Right hindlimb (tissue), 1 donor: ENCODE results near the gene CYP2A6.
A peak's percentile ranks its signal among the peaks of the same experiment; 100 is the strongest.
"Not testable (repeated sequence)": the region's sequence is repeated elsewhere in the genome, so short reads cannot be mapped to it uniquely, and the experiment has no call there.

Source experiments
- DNase-seq: peaks from one replicate; pipeline ENCODE4 v3.0.0-alpha.2; 2018

Gene CYP2A6

DNA sequence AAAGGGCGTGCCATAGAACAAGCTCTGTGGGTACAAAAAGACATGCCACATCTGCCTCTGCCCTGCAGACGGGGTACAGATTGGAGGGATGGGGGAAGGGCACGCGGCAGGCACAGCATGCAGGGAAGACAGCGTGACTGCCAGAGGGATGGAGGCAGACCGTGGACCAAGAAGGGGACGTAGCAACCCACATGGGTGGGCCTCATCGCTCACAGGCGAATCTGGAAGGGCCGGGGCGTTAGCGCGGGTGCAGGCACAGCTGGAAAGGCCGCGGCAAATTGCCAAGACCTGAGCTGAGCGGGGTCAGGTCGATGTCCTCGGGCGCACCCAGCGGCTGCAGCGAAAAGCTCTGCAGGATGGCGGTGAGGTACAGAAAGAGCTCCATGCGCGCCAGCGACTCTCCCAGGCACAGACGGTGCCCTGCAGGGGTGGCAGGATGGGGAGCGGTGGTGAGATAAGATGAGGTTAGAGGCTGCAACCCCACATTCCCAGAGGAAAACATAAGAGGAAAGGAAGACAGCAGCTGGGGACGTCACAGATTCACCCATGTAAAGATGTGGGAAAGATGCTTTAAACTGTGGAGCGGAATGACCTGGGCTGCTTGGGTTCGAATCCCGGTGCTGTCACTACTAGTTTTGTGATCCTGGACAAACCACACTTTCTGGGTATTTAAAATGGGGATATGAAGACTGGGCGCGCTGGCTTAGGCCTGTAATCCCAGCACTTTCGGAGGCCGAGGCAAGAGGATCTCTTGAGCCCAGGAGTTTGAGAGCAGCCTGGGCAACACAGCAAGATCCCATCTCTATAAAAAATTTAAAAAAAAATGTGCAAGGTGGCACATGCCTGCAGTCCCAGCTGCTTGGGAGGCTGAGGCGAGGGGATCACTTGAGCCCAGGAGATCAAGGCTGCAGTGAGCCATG, 31.5 kb downstream of the CYP2A6 start:
- DNase-seq = peak; percentile 76

DNA sequence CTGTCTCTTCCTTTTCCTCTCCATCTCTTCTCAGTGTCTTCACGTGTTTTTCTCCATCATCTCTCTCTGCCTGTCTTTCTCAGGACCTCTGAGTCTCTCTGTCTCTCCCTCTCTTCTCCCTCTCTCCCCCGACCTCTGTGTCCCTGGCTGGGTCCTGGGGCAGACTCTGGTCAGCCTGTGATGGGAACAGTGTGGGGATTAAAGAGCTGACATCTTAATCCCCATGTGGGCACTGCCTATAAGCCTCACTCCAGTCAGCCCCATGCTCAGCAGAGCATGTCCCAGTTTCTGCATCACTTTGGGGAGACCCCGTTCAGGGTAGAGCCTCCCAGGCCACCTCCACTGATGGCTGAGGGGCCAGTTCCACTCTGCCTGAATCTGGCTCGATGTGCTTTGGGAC, 35.0 kb downstream of the CYP2A6 start:
- no peak for DNase-seq

DNA sequence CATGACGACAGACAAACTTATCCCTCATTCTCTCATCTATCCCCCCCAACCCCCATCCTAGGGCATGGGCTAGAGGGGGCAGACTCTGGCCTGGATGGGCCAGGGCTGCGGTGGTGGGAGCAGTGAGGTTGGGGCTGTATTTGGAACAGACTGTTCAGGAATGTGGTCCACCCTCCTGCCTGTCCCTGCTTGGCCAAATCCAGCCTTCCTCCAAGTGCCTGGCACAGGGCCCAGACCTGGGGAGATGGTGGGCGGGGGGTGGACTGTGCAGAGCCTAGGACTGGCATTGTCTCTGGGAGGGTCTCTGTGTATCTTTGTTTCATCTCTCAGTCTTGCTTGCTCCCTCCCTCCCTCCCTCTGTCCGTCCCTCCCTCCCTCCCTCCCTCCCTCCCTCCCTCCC, 37.1 kb downstream of the CYP2A6 start:
- DNase-seq = peak; percentile 63

DNA sequence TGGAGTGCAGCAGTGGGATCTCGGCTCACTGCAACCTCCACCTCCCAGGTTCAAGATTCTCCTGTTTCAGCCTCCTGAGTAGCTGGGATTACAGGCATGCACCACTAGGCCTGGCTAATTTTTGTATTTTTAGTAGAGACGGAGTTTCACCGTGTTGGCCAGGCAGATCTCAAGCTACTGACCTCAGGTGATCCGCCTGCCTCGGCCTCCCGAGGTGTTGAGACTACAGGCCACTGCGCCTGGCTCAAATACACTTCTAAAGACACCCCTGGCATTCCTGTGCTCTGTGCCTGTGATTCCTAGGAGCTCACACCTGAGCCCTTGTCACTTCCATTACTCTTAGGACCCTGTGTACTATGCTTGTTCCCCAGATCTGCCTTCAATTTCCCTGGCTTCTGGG, 37.7 kb downstream of the CYP2A6 start:
- DNase-seq = not testable (repeated sequence)

DNA sequence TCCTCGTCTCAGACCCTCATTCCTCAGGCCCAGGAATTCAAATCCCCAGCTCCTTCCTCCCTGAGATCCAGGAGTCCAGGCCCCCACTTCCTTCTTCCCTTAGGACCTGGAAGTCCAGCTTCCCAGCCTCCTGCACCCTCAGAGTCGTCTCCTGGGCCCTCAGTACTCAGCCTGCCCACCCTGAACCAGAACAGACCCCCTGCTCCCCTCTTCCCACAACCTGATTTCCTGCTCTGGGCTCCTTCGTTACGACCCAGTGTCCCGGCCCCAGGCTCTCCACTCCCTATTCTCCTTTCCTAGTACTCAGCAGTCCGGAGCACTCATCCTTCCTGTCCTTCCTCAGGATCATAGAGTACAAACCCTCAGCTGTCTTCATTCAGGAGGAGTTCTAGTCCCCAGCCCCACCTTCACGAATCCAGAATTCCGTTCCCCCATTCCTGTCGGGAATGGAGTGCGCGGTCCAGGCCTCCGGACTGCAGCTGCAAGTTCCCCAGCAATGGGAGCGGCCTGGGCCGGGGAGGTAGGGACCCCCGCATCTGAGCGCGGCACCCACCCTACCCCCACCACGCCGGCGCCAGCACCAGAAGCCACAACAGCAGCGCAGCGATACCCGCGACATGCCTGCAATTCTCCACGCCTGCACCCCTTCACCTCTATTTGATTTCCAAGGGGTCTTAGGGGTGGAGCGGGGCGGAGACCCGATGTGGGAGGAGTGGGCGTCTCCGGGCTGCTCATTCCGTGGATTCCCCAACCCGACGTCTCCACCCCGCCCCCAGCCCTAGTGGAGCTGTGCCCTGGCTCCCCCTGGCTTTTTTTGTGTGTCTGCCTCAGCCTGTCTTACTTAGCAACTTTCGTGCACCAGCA, 38.5 kb downstream of the CYP2A6 start:
- peak; percentile 61 for DNase-seq

DNA sequence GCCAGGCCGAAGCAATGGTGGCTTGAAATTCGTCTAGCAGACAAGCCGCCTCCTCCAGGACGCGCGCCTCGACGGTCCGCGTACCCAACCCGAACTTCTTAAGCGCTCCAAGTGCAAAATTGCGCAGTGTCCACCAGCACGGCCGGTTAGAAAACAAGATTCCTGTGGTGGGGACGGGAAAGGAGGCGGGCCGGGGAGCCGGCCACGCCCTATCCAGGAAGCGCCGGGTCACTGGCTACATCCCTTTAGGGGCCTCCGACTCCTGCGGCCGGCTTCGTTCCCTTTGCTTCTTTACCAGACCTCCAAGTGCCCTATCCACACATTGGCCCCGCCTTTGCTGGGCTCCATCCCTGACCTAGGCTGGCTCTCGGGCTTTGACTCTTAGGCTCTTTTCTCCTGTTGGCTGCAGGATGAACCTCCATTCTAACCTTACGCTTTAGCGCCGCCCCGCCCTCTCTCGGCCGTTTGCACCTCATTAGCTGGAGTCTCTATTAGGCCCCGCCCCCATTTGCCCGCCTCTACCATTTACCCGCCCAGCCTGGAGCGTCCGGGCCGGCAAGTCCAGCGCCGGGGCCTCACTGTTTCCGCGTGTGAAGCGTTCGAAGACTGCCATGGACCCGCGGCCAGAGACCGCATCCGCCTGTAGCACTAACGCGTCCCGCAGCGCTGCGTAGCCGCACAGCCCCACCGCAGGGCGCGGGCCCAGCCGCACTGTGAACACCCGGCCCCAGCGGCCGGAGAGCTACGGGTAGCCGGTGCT, 39.4 kb downstream of the CYP2A6 start:
- peak; percentile 89 for DNase-seq

DNA sequence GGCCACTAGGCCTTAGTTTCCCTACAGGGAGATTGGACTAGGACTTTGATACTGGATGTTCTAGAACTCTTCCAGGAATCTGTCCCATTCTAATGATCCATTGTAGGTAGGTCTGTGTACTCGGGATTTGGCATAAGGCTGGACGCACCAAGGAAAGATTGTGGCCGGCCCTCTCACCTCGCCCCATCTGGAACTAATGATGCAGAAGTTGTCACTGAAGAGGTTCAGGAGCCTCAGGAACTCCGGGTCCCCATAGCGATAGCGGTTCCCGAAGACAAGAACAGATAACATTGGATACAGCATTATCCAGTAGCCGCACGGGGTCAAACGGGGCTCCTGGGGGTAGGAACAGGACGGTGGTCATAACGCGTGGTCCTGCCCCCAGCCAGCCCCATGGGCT, 40.1 kb downstream of the CYP2A6 start:
- no peak for DNase-seq

DNA sequence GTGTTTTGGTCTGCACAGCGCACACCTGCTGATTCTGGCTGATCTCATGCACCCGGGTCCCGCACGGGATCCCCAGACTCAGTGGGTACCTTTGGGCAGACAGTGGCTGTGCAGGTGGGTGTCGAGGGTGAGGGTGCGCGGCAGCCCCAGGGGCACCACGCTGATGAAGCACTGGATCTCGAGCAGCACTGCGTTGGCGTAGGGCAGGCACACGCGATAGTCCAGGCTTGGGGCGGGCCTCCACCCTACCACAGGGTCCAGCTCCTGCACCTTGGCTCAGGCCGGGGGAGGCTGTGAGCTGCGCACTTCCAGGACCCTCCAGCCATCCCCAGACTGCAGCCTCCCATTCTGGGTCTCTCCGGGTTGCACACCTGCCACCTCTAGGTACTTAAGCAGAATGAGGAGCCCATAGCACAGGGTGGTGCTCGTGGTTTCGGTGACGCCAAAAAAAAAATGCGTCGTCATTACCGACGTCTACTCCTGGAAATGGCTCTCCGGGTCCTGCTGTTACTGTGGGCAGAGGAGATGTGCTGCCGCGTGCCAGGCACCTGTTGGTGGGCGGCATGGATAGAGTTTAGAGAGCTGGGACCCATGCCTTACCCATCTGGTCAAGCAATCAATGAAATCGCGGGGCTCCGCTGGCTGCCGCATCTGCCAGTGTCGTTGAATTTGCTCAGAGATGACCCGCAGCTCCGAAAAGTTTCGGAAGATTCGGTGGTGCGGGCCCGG, 40.7 kb downstream of the CYP2A6 start:
- no peak for DNase-seq

DNA sequence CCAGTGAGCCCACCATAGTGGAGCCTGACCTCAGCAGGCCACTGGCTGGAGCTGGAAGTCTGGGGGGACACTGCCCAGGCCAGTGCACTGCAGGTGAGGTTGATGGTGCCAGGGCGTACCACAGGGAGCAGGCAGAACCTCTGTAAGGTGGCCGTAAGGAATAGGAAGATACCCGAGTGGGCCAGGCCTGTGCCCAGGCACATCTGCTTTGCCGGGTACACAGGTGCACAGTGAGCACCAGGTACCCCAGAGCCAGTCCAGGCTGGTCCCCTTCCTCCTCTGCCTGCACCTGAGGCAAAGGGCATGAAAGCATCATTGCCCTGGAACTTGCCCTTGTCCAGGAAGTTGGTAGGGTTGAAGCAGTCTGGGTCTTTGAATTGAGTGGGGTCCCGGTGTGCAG, 41.8 kb downstream of the CYP2A6 start:
- no peak for DNase-seq

DNA sequence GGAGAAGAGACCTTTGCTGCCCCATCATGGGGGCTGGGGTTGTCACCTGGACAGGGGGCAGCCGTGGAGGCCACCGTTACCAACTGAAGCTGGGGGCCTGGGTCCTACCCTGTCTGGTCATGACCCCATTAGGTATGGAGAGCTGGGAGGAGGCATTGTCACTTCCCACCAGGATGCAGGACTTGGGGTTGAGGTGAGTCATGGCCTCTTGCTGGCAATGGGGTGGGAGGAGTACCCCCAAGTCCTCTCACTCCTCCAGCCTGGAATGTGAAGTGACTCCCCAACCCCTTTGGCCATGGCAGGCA, 42.3 kb downstream of the CYP2A6 start:
- no peak for DNase-seq

DNA sequence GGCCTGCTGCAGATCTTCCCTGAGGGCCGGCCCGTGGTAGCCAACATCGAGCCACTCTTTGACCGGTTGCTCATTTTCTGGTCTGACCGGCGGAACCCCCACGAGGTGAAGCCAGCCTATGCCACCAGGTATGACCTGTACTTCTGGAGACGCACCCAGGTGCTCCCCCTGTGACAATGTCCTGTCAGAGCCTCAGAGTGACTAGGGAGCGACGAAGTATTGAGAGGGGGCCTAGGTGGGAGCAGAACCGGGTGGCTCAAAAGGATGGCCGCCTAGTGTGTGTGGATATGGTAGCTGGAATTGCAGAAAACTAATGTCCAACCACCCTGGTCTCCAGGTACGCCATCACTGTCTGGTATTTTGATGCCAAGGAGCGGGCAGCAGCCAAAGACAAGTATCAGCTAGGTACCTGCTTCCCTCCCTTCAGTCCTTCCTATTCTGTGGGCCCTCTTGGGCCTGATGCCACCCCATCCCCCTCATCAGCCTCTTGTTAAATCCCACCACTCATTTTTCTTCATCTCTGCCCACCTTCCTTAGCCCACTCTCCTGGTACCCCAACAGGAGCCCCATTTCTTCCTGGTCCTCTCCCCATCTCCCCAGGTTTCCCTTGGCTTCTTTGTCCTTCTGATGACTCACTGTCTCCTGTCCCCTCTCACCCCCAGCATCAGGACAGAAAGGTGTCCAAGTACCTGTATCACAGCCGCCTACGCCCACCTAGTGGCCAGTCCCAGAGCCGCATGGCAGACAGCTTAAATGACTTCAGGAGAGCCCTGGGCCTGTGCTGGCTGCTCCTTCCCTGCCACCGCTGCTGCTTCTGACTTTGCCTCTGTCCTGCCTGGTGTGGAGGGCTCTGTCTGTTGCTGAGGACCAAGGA, 42.9 kb downstream of the CYP2A6 start:
- DNase-seq = peak; percentile 32

DNA sequence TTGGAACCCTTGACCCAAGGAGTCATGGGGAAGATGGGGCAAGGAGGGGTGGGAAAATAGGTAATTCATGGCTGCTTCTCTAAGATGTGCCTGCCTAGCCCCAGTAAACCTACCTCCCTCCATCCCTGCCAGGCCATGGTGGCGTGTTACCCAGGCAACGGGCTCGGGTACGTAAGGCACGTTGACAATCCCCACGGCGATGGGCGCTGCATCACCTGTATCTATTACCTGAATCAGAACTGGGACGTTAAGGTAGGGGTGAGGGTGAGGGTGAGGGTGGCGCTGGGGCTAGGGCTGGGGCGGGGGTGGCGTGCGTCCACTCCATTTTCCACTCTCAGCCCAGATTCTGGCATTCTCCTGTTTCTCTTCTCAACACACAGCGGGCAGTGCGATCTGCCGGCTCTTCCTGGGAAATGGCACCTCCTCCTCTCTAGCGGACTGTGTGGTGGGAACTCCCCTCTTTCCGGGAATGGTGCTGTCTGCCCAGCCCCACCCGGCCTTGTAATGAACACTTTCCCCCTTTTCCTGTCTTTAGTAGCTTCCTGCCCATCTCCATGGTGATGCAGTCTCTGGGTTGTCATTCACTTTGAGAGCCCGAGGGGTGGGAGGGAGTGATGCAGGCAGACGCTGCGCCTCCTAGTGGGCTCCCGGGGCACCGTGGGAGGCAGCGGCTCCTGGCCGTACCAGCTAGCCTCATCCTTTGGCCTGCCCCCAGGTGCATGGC, 43.7 kb downstream of the CYP2A6 start:
- DNase-seq = peak; percentile 93

DNA sequence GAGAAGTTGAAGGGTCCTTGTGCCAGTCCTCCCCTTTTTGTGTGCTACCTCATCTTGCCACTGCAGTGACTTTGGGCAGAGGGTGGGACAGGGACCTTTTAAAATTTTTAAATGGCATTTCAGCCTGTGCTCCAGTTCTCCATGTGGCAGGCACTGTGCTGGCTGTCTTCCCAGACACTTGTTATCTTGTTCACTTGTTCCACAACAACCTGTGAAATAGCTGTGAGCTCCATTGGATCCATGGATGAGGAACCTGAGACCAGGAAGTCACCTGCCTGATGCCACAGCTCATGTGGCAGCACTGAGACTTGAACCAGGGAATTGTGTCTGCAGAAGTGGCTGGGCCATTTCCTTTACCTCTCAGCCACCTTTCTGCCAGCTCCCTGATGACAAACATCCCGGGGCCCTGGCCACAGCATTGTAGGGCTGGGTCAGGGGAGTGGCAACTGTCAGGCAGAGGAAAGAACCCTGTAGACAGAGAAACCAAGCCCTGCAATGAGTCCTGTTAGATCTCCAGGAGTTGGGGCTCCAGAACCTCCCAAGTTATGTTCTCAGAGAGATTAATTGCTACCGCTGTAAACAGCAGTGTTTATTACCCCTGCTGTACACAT, 44.9 kb downstream of the CYP2A6 start:
- no peak for DNase-seq

DNA sequence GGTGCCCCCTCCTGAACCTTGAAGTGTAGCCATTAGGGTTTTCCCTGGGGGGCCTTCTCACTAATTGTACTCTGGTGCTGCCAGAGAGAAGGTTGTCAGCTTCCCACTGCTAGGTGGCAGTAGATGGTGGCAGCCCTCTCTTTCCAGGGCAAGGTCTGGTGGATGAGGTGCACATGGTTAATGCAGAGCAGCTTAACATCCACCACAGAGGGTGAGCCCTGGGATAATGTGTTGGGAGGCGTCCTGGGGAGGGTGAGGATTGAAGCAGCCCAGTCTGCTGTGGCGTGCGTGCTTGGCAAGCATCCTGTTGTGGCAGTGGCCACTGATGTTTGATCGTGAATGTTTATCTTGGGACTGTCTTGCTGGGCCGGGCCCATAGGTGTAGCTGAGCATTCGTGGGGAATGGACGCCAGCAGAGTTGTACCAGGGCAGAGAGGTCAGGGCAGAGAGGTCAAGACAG, 45.4 kb downstream of the CYP2A6 start:
- no peak for DNase-seq

DNA sequence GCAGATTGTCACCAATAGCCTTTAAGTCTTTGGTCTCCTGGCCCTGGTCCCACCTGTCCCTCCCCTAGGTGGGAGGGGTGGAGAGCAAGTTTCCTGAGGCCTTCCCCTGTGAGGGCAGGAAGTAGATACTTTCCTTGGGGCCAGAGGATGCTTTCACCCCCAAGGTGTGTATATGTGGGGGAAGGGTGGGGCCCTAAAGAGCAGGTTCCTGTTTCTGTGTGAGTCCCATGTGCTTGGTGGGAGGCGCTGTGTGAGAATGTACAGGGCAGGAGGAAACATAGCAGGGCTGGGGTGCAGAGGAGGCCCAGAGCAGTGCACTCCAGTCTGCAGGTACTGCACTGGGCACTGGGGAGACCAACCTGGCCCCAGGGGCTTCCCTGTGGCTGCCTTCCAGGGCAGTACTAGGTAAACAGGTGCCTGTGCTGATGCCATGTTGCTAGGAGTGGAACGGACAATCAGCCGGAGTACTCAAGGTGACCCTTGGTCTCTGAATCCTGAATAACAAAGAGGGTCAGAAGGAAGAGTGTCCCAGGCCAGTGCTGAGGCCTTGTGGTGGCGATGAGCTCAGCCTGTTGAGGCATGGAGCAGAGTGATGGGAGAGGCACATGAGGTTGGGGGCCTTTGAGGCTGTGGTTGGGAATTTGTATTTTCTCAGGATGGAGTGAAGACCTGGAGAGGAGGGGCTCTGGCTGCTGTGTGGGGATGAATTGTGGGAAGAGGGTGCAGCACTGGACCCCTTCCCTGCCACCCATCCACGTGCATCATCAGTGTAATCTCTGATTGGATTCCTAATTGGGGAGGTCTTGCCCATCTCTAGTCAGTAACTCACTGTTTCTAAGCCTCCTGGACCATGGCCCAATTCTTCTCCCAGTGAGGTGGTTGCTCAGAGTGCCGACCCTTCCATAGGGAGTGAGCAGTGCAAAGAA, 46.1 kb downstream of the CYP2A6 start:
- no peak for DNase-seq

DNA sequence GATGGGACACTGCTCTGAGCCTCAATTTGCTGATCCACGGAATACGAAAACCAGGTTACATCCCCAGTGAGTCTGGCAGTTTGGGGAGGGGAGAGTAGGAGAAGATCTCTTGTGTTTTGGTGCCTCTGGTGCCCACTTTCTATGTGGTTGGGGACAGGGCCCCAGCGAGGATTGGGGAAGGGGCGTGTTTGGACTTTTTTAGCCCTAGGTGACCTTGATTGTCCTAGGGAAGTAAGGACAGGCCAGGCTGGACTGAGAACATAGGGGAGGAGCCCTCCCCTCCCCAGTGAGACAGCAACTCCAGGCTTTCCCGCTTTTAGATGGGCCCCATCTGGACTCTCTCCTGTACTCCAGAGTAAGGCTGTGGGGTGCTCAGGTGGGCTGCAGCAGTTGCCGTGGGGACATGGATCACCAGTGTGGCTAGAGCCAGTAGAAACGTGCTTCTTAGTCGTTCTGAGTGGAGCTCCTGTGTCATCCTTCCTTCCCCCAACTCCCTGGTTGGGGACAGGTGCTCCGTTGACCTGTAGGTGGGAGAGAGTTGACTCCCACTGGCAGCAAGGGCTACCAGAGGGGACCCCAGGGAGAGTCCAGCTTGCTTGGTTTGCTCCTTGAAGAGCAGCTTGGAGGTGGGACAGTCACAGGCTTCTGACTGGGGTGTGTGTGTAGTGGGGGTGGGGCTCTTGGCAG, 46.9 kb downstream of the CYP2A6 start:
- DNase-seq = no peak

DNA sequence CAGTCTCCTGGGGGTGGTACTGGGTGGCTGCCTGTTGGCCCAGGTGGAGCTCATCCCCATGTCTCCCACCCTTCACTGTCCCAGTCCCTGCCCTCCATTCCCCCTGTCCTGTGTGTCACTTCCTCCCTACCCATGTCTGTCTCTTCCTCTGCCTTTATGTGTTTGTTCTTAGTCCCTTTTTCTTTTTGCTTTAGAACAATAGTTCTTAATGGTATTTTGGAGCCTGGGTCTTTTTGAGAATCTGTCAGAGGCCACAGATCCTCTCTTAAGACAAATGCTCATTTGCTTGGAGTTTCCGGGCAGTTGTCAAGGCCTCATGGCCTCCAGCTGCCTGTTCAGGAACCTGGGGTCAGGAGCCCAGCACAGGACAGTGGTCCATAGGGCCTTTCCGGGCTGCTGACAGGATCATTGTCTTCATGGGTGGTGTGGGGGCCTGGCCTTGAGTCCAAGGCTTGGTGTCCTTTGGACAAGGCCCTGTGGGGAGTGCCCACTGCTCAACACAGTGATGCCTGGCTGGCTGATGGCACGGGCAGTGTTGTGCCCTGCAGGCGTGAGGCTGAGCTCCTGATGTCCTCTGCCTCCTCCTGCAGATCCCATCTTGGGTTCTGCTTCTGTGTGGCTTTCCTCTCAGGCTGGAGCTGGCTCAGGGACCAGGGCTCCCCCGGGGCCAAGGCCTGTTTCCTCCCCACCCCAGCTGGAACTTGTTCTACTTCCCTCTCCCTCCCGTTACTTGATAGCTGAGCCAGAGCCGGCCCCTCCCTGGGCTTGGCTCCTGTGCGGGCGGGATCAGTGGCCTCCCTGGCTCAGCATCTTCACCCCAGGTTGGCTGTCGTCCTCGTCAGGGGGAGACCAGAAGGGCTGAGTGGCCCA, 47.7 kb downstream of the CYP2A6 start:
- no peak for DNase-seq
